Daoy (cell line): Measurements from ENCODE around the gene FURIN. TPM values are rescaled to one million over a fixed set of nuclear protein-coding genes. Genes with fewer than 3 reads are reported as not detected.
A peak's percentile ranks its signal among the peaks of the same experiment; 100 is the strongest.
"Not testable (repeated sequence)": the region's sequence is repeated elsewhere in the genome, so short reads cannot be mapped to it uniquely, and the experiment has no call there.

Experiments used
- DNase-seq: peaks from one replicate; pipeline ENCODE4 v3.0.0-alpha.2; 2015; ENCODE audit warnings: low read depth
- total RNA-seq: library from RNA; depleted of rRNA; stranded (reverse); fragments of >200 nt; shearing (Covaris generic); gene quantifications from 2 replicates; pipeline ENCODE4 v1.2.3, GENCODE V29; 2014

Gene FURIN
- total RNA-seq, 1 experiment from 2014 or later = 51.5 TPM

DNA sequence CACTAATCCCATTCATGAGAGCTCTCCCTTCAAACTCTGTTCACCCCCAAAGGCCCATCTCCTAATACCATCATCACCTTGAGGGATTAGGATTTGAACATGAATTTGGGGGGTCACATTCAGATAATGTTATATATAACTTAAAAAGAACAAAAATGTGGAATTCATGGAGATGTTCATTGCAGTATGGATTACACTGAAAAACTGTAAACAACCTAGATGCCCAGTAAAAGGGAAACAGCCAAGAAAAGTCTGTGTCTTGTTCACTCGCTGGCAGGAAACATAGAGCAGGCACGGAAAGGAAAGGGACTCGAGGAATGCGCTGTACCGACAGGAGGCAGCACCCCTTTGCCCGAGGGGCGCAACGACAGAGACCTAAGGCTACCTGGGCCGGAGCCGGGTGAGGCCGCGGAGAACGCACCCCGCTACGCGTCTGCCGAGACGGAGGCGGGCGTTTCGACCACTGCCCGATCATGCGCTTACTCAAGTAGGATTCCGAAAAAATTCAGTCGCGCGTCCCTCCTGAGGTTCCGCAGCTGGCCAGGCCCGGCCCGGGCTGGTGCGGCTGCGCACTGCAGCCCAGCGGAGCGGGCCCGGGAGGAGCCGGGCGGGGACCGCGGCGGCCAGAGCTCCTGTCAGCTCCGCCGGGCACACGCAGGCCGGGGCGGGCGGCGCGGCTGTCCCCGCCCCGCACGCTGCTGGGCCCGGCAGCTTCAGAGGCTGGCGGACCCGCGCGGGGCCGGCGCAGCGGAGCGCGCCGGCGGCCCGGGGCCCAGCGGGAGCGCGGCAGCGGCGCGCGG is 33.9 kb downstream of the FURIN start:
- peak; percentile 85 for DNase-seq

DNA sequence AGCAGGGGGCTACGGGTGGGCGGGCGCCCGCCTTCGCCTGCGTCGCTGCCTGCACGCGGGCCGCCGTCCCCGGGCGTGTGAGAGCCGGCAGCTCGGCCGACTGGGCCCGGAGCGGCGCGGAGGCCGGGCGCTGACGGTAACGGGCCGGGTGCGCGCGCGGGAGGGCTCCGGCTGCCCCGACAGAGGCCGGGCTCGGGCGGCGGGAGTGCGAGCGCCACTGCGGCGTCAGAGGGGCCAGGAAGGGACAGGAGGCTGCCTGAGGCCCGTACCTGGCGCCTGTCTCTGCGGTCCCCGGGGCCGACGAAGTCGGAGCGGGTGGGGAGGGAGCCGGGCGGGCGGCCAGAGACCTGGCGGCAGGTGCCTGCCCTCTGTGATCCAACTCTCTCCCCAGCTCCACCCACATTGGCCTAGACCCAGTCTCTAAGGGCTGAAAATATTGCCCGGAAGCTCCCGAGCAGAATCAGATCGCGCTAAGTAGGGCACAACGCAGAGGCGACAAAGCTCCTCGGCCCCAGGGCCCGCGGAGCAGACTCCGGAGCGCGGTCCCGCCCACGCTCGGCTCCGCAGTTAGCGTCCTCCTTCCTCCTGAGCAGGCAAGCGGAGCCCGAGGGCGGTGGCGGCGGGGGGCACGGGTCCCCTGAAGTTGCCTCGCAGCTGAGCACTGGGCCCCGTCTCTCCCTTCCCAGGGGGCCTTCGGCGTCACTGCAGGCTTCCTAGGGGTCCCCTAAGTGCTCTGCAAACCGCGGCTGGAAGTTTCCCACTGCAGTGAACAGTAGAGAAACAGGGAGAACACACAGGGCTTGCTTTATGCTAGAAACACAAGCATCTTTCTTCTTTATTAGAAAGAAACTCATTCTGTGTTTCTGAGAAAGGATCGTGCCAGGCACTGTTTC is 34.7 kb downstream of the FURIN start, which contains the start of gene MAN2A2:
Gene MAN2A2 (plus strand): TSS at position 463 of the 893 bp plus-strand sequence. CDS start 906 bp downstream, outside the sequence.
- peak; percentile 63 for DNase-seq

DNA sequence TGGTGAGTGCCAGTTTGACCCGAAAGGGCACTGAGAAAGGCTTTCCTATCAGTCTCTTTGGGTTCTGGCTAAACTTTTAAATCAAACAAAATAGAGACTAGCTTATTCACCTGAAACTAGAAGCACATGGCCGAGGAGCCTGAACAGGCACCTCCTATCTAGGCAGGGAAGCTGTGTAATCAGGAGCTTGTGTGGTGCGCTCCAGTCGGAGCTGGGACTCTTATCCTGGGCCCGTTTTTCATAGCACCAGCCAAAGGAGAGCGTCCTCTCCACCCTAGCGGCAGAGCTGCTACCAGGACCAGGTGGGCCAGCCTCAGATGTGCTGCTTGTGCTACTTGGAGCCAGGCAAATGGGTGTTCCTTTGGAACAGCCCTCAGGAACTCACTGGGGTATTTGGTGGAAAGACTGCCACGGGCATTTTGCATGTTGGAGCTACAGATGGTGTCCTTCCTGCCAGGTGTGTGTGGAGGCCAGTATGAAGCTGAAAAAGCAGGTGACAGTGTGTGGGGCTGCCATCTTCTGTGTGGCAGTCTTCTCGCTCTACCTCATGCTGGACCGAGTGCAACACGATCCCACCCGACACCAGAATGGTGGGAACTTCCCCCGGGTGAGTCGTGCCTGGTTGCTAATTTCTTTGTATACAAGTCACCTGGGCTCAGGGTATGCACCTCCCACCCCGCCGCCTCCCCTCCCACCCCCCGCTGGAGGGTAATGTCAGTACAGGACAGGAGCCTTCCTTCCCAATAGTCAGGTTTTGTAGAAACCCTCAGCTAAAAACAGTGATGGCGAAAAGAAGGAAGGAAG is 35.5 kb downstream of the FURIN start:
- no peak for DNase-seq

DNA sequence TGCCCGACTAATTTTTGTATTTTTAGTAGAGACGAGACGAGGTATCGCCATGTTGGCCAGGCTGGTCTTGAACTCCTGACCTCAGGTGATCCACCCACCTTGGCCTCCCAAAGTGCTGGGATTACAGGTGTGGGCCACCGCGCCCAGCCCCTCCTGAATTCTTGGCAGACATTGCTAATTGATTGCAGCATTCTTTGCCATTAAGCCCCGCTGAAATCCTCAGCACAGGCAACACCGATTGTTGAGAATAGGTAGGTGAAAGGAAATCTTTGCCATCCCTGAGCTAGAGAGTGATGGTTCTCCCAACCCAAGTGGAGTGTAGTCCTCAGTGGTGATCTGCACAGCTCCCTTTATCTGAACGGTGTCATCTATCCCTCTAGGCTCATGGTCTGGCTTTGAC is 36.4 kb downstream of the FURIN start:
- DNase-seq = no peak

DNA sequence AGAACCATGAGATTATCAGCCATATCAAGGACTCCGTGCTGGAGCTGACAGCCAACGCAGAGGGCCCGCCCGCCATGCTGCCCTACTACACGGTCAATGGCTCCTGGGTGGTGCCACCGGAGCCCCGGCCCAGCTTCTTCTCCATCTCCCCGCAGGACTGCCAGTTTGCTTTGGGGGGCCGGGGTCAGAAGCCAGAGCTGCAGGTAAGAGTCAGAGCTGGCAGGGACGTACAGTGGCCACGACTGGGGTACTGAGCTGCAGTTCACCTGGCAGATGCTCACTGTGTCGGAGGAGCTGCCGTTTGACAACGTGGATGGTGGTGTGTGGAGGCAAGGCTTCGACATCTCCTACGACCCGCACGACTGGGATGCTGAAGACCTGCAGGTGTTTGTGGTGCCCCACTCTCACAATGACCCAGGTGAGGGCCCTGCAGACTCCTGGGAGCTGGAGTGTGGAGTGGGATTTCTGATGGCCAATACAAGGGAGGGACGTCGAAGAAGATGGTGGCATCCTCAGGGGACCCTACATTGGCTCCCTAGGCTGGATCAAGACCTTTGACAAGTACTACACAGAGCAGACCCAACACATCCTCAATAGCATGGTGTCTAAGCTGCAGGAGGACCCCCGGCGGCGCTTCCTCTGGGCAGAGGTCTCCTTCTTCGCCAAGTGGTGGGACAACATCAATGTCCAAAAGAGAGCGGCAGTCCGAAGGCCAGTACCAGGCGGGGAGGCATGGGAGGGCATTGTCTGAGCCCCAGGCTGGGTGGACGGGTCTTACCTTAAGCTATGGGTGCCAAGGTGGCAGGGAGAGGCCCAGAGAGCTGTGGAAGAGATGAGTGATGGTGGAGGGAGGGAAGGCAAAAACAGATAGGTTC is 37.2 kb downstream of the FURIN start:
- no peak for DNase-seq

DNA sequence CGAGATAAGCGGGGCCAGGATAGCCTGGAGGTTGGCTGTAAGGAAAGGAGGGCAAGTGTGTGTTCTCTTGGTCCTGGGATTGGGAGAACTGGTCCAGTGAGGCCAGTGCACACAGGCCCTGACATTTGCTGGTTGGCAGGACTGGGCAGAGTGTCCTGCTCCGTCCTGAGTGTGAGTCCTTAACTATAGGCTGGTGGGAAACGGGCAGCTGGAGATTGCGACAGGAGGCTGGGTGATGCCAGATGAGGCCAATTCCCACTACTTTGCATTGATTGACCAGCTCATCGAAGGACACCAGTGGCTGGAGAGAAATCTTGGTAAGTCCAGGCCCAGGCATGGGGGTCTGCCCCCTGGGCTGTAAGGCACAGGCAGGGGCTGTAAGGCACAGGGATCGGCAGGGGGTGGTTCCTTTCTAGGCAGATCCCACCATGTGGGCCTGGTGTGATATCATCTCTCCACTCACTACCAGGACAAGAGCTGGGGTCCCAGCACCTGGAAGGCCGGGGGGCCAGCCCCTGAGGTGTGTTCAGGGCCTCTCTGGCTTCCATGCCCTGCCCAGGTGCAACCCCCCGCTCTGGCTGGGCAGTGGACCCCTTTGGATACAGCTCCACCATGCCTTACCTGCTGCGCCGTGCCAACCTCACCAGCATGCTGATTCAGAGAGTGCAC is 37.9 kb downstream of the FURIN start:
- no peak for DNase-seq

DNA sequence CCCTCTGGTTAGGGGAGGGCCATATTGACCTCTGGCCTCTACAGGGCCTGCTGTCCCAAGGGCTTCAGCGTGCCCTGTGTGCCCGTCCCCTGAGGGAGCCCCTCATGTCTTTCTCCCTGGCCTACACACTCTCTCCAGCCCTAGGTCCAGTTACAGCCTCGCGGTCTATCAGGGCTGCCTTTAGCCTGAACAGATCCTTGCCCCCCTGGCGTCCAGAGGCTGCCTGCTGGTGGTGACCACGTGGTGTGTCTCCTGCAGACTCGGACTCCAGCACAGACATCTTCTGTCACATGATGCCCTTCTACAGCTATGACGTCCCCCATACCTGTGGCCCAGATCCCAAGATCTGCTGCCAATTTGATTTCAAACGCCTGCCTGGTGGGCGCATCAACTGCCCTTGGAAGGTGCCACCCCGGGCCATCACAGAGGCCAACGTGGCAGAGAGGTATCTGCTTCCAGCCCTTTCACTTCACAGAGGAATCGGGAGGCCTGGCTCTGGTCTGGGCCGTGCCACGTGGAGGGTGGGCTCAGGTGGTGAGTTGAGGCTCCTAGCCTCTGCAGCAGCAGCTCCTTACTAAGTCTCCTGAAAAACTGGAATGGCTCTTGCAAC is 38.8 kb downstream of the FURIN start:
- DNase-seq = no peak

DNA sequence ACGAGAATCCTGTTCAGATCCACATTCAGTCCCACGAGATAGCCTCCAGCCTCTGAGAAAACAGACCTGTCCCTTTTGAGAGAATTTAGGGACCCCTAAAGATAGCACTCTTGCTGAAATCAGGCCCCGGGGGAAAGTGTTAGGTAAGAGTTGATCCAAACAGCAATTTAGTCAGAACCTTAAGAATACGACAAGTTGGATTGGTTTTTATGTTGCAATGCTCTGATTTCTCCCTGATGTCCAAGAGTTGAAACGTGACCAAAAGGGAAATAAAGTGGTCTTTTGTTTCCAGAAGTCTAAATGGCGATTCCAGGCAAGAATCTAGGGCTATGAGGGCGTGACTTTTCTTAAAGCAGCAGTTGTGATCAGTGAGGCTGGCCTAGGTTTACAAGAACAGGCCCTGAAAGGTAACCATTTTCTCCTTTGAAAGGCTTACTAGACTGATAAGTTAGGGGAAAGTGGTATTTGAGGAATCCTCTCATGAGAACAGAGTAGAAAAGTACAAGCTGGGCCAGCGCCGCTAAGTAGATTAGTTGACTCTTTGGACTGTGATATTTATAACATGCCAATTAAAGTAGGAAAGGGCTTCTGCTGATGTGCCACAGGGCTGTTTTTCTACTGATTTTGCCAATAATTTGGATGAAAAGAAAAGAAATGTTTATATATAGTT is 39.6 kb downstream of the FURIN start:
- no peak for DNase-seq

DNA sequence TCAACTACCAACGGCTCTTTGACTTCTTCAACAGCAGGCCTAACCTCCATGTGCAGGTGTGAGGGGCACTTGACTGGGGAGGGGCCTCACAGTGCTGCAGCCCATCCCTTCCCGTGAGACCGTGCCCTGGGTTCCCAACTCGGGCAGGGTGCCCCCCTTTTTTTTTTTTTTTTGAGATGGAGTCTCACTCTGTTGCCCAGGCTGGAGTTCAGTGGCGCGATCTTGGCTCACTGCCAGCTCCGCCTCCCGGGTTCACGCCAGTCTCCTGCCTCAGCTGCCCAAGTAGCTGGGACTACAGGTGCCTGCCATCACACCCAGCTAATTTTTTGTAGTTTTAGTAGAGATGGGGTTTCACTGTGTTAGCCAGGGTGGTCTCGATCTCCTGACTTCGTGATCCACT is 41.1 kb downstream of the FURIN start:
- not testable (repeated sequence) for DNase-seq

DNA sequence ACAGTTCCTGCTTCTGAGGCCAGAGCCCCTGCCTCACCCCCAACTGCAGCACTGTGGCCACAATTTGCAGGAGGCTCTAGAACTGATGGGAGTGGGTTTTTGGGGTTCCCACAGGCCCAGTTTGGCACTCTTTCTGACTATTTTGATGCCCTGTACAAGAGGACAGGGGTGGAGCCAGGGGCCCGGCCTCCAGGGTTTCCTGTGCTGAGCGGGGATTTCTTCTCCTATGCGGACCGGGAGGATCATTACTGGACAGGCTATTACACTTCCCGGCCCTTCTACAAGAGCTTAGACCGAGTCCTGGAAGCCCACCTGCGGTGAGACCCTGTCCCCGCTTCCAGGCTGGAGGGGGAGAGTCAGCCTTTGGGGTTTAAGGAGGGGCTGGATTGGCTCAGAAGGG is 41.6 kb downstream of the FURIN start:
- DNase-seq = no peak

DNA sequence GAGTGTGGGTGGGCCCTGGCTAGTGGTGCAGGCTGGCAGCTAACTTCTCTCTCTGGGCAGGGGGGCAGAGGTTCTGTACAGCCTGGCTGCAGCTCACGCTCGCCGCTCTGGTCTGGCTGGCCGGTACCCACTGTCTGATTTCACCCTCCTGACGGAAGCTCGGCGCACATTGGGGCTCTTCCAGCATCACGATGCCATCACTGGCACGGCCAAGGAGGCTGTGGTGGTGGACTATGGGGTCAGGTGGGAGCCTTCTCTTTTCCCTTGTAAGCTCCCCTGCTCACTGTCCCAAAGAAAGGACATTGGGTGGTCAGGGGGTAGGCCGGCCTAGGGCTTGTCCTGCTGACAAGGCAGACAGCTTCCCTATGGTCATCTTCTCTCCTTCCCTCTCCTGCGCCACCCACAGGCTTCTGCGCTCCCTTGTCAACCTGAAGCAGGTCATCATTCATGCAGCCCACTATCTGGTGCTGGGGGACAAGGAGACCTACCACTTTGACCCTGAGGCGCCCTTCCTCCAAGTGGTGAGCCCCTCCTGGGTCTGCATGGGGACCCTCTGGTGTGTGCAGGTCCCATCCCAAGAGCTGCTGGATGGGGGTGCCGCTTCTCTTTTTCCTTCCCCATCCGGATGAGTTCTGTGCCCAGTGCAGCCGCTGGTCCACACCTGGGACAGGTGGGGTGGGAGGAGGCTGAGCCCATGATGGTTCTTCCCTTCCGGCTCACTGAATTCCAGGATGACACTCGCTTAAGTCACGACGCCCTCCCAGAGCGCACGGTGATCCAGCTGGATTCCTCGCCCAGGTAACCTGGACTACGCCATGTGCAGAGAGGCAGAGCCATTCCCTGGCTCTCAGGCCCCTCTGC is 42.3 kb downstream of the FURIN start:
- no peak for DNase-seq

DNA sequence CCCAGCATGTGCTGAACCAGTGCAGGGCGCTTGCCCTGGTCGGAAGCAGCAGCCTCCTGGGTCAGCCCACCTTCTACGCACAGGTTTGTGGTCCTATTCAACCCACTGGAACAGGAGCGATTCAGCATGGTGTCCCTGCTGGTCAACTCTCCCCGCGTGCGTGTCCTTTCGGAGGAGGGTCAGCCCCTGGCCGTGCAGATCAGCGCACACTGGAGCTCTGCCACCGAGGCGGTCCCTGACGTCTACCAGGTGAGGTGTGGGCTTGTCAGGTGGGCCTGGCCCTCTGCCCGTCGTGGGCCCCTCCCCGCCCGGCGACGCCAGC is 42.9 kb downstream of the FURIN start:
- DNase-seq = no peak

DNA sequence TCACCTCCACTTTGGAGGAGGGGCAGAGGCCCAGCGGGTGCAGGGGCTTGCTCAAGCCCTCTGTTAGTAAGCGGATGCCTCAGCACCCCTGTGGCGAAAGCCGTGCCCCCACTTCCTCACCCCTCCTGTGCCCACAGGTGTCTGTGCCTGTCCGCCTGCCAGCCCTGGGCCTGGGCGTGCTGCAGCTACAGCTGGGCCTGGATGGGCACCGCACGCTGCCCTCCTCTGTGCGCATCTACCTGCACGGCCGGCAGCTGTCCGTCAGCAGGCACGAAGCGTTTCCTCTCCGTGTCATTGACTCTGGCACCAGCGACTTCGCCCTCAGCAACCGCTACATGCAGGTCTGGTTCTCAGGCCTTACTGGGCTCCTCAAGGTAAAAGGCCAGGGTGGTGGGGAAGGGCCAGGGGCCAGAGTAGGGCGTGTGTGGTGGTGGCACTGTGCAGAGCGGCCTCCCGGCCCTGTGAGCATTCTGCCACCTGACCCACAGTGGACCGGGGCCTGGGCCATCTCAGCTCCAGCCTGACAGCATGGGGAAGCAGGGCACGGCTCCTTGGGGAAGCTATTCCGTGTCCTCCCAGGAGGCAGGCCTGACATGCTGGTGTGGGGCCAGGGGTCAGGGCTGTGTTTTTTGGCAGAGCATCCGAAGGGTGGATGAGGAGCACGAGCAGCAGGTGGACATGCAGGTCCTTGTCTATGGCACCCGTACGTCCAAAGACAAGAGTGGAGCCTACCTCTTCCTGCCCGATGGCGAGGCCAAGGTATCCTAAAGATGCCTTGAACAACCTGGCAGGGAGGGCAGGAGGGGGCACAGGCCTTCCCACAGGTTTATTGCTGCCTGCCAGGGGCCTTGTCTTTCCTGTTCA is 43.8 kb downstream of the FURIN start:
- no peak for DNase-seq

DNA sequence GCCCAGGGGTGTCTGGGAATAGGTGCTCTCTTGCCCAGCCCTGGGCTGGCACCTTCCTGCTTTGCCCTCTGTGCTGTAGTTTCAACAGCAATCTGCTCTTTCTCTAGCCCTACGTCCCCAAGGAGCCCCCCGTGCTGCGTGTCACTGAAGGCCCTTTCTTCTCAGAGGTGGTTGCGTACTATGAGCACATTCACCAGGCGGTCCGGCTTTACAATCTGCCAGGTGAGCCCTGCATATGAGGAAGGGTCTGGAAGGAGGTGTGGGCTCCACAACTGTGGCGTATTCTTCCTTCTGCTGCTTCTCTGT is 44.3 kb downstream of the FURIN start:
- no peak for DNase-seq

DNA sequence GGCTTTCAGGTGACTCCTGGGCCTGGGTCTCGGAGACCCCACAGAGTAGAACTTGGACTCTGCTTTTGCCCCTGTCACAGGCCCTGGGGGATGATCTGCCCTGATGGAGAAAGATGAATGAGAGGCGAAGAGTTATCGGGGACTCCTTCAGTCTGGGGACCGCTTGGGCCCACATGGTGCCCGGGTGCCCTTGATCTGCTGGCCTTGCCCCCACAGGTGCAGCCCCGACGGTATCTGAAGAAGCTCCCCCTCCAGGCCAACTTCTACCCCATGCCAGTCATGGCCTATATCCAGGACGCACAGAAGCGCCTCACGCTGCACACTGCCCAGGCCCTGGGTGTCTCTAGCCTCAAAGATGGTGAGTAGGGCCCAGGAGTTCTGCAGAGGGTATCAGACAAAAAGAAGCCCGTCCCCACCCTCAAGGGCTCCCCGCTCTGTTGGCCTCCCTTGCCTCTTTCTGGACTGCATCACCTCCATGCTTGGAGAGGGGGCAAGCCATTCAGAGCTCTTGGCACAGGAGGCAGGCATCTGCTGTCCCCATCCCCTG is 45.1 kb downstream of the FURIN start:
- no peak for DNase-seq

DNA sequence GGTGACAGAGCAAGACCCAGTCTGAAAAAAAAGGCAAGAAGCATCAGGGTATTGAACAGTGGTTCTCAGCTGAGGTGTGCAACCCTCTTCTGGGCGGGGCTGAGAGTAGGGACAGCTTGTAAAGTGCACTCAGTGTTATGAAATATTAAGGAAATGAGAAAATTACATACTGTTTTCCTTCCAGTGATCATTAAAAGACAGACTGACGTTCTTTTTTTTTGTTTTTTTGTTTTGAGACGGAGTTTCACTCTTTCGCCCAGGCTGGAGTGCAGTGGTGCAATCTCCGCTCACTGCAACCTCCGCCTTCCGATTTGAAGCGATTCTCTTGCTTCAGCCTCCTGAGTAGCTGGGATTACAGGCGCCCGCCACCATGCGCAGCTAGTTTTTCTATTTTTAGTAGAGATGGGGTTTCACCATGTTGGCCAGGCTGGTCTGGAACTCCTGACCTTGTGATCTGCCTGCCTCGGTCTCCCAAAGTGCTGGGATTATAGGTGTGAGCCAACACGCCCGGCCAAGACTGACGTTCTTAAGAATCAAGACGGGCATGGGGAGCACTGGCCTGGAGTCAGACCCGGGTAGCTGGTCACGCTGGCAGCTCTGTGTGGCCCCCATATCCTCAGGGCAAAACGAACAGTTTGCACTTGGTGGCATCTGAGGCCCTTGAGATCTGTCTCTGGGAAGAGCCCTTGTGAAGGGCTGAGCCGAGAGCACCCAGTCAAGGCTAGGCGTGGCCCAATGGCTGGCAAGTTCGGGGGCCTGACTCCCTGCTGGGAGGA is 46.1 kb downstream of the FURIN start:
- DNase-seq = no peak
